Liver (tissue), 3 donors: ENCODE measurements around the gene ALG13.

Experiments used
- HNF4G ChIP-seq: IDR thresholded peaks from 2 replicates; pipeline ENCODE4 v1.6.1; 2016; ENCODE audit warnings: antibody characterized with exemption
- NR2F2 ChIP-seq: IDR thresholded peaks from 2 replicates; pipeline ENCODE4 v1.6.1; 2016; ENCODE audit warnings: antibody characterized with exemption
- TAF1 ChIP-seq: conservative IDR thresholded peaks from 2 replicates; pipeline ENCODE4 v1.6.1; 2016; ENCODE audit warnings: antibody characterized with exemption, mild to moderate bottlenecking
- TF ChIP-seq, protein P1 (sequence below): fragments of 150-350 bp; IDR thresholded peaks from 2 replicates; pipeline ENCODE4 v1.5.1; 2017; ENCODE audit warnings: improper control_type of control experiment, low read depth, low read length; ENCODE audit not compliant: missing input control
- donor health status: healthy.
- donor health status: healthy.

DNA sequence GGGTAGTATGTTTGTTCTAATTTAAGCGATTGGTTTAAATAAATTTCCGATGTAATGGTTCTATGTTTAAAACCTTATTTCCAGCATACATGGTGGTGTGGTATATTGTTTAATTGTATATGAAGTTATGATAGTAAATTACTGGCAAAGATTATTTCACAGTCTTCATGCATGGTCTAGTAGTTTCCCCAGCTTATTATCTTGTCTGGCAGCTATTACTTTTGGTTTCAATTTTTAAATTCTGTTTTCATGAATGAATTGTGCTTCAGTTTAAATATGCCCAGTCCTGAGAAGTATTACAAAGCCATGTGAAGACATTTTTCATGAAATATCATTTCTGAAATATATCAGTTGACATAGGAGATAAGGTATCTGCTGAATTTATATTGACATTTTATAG lies 6.3 kb downstream of the ALG13 start:
- TF ChIP-seq HNF4G: no peak
- TF ChIP-seq TAF1: no peak
- TF ChIP-seq, protein P1, sequence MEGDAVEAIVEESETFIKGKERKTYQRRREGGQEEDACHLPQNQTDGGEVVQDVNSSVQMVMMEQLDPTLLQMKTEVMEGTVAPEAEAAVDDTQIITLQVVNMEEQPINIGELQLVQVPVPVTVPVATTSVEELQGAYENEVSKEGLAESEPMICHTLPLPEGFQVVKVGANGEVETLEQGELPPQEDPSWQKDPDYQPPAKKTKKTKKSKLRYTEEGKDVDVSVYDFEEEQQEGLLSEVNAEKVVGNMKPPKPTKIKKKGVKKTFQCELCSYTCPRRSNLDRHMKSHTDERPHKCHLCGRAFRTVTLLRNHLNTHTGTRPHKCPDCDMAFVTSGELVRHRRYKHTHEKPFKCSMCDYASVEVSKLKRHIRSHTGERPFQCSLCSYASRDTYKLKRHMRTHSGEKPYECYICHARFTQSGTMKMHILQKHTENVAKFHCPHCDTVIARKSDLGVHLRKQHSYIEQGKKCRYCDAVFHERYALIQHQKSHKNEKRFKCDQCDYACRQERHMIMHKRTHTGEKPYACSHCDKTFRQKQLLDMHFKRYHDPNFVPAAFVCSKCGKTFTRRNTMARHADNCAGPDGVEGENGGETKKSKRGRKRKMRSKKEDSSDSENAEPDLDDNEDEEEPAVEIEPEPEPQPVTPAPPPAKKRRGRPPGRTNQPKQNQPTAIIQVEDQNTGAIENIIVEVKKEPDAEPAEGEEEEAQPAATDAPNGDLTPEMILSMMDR: no peak
- TF ChIP-seq NR2F2: no peak
